ENCODE data around the gene EHD1. TPM values are rescaled to one million over a fixed set of nuclear protein-coding genes. Genes with fewer than 3 reads are reported as not detected.

Gene EHD1
- total and polyA plus RNA-seq, 9 of the 15 experiments (the other 6 are each of a cell fraction or from before 2014, with no cell fraction given) = 0.46 to 65.0 (median 16.4) TPM

DNA sequence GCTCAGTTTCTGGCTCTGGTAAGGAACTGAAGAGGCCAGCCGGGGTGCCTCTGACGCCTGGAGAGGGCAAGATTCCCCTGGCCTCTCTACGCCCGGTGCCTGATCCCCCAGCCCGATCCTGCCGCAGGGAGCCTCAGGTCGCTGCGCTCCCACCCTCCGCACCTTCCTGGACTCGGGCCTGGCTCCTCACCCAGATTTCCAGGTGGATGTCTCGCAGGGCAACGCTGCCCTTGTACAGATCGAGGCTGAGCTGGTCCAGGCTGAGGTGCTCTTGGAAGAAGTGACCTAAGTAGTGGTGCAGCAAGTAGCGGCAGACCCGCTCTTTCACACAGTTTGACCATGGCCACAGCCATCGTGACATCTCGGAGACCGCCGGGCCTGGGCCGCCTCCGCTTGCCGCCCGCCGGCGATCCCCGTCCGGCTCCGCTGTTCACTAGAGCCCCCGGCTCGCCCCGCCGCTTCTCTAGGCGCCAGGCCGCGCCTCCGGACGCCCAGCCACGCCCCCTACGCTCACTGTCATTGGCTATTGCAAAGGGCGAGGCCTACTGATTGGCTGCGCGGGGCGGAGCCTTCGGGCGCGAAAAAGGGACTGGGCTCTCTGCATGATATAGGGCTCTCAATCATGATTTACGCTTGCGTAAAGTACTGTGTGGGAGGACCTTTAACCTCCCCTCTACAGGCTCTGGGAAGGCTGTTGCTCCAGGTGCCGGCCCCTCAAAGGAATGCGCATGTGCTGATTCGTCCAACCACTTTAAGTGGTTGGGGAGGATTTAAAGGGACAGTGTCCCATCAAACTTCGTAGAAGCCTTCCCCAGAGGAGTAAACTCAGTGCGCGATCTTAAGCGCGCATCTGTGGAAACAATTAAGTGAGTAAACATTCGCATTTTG lies 38.6 kb upstream of the EHD1 start, which contains the start of gene ATG2A (continued):
- TF ChIP-seq, protein P1, sequence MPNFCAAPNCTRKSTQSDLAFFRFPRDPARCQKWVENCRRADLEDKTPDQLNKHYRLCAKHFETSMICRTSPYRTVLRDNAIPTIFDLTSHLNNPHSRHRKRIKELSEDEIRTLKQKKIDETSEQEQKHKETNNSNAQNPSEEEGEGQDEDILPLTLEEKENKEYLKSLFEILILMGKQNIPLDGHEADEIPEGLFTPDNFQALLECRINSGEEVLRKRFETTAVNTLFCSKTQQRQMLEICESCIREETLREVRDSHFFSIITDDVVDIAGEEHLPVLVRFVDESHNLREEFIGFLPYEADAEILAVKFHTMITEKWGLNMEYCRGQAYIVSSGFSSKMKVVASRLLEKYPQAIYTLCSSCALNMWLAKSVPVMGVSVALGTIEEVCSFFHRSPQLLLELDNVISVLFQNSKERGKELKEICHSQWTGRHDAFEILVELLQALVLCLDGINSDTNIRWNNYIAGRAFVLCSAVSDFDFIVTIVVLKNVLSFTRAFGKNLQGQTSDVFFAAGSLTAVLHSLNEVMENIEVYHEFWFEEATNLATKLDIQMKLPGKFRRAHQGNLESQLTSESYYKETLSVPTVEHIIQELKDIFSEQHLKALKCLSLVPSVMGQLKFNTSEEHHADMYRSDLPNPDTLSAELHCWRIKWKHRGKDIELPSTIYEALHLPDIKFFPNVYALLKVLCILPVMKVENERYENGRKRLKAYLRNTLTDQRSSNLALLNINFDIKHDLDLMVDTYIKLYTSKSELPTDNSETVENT (CRISPR knock-in tag; IDR thresholded peaks at IDR 0.05) = 0 out of 2 replicates have a peak, but pooled peaks have one; percentile 25
- TF ChIP-seq ZNF124 (CRISPR knock-in tag; IDR thresholded peaks at IDR 0.05) (no peak), TARDBP (IDR thresholded peaks at IDR 0.05) (no peak), FOSL1 (tag; conservative IDR thresholded peaks at IDR 0.05) (no peak), TOE1 (IDR thresholded peaks at IDR 0.05; ENCODE audit: borderline replicate concordance) (peak; percentile 40; the same call in 1 of the 2 replicates), TOE1 (CRISPR knock-in tag; IDR thresholded peaks at IDR 0.05; ENCODE audit: borderline replicate concordance, low read depth) (peak; percentile 94), SMAD2 (IDR thresholded peaks at IDR 0.05; ENCODE audit: low read depth, low read length) (no peak), SNAPC5 (CRISPR knock-in tag; IDR thresholded peaks at IDR 0.05) (no peak), ZBTB7A (IDR thresholded peaks at IDR 0.05; ENCODE audit: borderline replicate concordance, control insufficient read depth, low read depth, low read length) (peak; percentile 88), HMG20A (CRISPR knock-in tag; conservative IDR thresholded peaks at IDR 0.05) (no peak), CBX8 (IDR thresholded peaks at IDR 0.05; ENCODE audit: borderline replicate concordance, extremely low read depth, low read depth, low read length, poor library complexity, severe bottlenecking) (no peak), ZNF174 (CRISPR knock-in tag; IDR thresholded peaks at IDR 0.05) (no peak), ZNF436 (CRISPR knock-in tag; IDR thresholded peaks at IDR 0.05) (no peak), HNRNPL (IDR thresholded peaks at IDR 0.05; ENCODE audit: low read depth, low read length) (no peak), ZNF57 (CRISPR knock-in tag; IDR thresholded peaks at IDR 0.05) (no peak), MTA3 (IDR thresholded peaks at IDR 0.05; ENCODE audit: borderline replicate concordance) (peak; percentile 65; the same call in 1 of the 2 replicates)
- TF ChIP-seq, protein P2, sequence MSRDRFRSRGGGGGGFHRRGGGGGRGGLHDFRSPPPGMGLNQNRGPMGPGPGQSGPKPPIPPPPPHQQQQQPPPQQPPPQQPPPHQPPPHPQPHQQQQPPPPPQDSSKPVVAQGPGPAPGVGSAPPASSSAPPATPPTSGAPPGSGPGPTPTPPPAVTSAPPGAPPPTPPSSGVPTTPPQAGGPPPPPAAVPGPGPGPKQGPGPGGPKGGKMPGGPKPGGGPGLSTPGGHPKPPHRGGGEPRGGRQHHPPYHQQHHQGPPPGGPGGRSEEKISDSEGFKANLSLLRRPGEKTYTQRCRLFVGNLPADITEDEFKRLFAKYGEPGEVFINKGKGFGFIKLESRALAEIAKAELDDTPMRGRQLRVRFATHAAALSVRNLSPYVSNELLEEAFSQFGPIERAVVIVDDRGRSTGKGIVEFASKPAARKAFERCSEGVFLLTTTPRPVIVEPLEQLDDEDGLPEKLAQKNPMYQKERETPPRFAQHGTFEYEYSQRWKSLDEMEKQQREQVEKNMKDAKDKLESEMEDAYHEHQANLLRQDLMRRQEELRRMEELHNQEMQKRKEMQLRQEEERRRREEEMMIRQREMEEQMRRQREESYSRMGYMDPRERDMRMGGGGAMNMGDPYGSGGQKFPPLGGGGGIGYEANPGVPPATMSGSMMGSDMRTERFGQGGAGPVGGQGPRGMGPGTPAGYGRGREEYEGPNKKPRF (IDR thresholded peaks at IDR 0.05; ENCODE audit: low read depth, low read length) = no peak
- TF ChIP-seq, protein P3, sequence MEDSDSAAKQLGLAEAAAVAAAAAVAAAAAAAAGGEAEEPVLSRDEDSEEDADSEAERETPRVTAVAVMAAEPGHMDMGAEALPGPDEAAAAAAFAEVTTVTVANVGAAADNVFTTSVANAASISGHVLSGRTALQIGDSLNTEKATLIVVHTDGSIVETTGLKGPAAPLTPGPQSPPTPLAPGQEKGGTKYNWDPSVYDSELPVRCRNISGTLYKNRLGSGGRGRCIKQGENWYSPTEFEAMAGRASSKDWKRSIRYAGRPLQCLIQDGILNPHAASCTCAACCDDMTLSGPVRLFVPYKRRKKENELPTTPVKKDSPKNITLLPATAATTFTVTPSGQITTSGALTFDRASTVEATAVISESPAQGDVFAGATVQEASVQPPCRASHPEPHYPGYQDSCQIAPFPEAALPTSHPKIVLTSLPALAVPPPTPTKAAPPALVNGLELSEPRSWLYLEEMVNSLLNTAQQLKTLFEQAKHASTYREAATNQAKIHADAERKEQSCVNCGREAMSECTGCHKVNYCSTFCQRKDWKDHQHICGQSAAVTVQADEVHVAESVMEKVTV (CRISPR knock-in tag; IDR thresholded peaks at IDR 0.05) = no peak
- TF ChIP-seq, protein P4, sequence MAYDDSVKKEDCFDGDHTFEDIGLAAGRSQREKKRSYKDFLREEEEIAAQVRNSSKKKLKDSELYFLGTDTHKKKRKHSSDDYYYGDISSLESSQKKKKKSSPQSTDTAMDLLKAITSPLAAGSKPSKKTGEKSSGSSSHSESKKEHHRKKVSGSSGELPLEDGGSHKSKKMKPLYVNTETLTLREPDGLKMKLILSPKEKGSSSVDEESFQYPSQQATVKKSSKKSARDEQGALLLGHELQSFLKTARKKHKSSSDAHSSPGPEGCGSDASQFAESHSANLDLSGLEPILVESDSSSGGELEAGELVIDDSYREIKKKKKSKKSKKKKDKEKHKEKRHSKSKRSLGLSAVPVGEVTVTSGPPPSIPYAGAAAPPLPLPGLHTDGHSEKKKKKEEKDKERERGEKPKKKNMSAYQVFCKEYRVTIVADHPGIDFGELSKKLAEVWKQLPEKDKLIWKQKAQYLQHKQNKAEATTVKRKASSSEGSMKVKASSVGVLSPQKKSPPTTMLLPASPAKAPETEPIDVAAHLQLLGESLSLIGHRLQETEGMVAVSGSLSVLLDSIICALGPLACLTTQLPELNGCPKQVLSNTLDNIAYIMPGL (CRISPR knock-in tag; IDR thresholded peaks at IDR 0.05) = peak; percentile 66; the same call in 1 of the 2 replicates

Measured in K562 (cell line).